ENCODE results near the gene ITGA2B.
A peak's percentile ranks its signal among the peaks of the same experiment; 100 is the strongest.

Gene ITGA2B

GRCh38 chr17:44389281-44389680 is at the start of gene ITGA2B:
Gene ITGA2B, minus strand, starts transcription at chr17:44389649. Its CDS starts 176 bp downstream, at chr17:44389473.
- no peak for DNase-seq

DNA sequence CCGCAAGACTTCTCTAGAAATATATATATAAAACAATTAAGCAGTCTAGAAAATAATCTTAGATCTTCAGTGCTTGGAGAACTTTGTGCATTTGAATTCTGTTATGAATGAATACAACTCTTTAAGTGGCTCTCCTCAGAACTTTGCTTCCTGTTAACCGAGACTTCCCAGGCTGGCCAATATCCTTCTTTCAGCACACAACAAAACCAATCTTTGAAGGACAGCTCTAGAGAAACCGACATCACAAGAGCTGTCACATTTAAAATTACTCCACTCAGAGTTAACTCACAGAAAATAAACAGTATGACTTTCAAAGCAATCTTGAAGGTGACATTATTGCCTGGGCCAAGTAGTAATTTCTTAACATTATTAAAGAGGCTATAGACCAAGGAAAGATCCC is 49.7 kb upstream of the ITGA2B start:
- no peak for DNase-seq

DNA sequence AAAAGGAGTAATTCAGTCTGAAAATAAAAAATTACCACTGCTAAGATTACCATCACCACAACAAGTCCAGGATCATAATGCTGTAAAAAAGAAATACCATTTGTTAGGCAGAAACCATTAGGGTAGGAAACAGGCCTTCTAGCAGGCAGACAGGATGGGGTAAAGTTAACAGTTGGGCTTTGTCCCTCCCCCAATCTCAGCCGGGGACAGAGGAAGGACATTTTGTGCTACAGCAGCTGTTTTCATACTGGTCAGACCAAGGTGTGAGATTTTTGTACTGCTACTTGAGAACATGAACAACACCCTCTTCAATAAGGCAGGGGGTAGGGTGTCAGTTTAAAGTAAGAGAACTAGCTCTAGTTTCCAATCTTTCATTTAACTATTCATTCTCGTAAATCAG is 49.2 kb upstream of the ITGA2B start:
- no peak for DNase-seq

DNA sequence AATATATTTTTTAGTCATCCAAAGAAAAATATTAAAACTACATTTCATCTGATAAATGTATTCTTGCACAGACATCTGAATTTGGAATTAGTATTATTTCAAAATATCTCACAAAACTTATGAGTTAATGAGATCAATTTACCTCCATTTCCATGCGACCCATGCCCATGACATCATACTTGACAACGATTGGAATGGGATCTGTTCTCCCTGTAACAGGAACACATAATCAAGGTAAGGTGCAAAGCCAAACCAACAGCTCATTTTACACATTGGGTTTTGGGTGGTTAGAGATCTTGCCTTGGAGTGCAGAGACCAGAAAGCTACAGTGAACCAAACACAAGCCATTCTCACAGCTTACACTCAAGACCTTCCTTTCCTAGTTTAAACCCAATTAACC is 46.9 kb upstream of the ITGA2B start:
- no peak for DNase-seq

GRCh38 chr17:44432254-44433157 is 43.1 kb upstream of the ITGA2B start:
- no peak for DNase-seq

- DNase-seq: no peak
Measured at GRCh38 chr17:44424828-44425461, 35.5 kb upstream of the ITGA2B start.

DNA sequence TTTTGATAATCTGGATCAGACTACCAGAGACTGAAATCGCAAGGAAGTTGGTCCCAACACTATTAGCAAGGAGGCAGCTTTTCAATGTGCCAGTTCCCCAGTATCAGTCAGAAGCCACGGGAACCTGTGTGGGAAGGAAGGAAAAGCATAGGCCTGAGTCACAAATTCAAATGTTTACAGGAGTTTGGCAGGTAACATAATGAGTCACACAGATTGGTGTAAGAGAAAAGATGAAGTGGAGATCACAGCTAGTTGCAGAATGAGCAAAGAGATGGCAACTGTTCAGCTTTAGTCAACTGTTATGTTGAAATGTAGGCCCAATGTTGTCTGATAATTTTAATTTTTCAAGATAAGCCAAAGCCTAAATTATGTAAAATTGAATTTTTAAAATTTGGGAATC is 28.1 kb upstream of the ITGA2B start:
- DNase-seq: peak in 20 of 56 donors; percentile 1 to 65 (median 19)

GRCh38 chr17:44416558-44417289 is 27.3 kb upstream of the ITGA2B start:
- DNase-seq: no peak

GRCh38 chr17:44414394-44415155 is 25.1 kb upstream of the ITGA2B start:
- no peak for DNase-seq

DNA sequence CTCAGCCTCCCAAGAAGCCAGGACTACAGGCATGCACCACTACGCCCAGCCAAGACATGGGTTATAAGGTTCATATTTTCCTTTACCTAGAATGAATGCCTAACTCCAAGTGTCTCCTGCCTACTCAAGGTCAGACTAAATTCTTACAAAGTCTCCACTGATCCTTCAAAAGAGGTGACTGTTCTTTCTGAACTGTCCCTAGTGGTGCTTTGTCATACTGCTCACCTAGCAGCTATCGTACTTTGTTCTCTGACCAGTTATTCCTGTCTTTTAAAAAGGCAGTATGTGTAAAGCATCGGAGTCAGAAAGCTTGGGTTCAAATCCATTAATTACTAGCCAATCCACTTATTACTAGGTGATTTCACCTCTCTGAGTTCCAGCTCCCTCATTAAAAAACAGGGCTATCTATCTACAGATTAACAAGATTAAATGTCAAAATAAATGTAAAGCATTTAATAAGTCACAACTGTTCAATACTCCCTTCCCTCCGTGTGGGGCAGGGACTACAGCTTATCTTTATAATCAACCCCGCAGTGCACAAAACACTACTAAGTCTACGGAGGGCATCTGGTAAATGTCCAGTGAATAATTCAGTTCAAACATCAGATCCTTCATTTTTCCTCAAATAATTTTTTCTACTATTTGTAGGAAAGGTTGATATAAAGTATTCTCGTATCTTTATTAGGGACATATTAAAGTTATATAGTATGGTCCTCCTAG is 20.0 kb upstream of the ITGA2B start:
- no peak for DNase-seq

DNA sequence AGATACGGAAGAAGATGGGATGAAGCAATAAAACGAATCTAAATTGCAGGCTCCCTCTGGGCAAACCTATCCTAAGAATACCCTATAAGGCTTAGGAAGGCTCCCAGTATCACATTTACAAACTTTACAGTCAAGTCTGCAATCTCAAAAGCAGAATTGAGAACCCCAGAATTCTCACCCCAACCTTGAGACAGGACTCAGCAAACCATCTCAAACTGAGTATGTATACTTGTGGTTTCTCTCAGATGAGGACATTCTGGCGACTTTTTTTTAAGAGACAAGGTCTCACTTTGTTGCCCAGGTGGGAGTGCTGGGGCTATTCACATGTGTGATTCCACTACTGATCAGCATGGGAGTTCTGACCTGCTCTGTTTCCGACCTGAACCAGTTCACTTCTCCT is 19.3 kb upstream of the ITGA2B start:
- DNase-seq: no peak

GRCh38 chr17:44402564-44403172 is 13.2 kb upstream of the ITGA2B start:
- DNase-seq: no peak

DNA sequence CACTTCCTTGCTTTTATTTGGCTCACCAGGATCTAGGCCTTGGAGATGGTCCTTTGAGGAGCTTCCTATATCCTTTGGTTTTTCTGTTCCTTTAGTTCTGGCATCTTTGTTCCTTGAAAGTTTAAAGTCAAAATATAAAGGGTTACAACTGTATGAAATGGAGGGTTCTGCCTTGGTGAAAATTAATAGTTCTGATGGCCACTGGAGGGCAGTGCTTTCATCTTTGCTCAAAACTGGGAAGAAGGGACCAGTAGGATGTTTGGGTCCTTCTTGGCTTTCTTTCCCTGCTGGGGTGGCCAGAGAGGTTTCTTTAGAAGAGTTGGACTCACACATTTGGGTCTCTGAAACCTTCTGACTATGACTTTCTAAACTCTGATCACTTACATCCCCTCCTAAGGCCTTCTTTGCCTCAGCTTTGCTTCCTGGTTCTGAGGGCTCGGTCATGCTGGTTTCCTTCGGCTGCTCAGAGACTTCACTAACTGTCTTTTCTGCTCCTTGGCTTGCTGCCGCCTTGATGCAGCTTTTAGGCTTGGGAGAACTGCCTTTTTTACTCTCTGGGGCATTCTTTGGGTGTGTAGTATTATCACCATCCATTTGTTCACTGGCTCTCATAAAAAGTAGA is 10.9 kb upstream of the ITGA2B start:
- DNase-seq: peak in 2 of 56 donors; percentile 7 to 12

DNA sequence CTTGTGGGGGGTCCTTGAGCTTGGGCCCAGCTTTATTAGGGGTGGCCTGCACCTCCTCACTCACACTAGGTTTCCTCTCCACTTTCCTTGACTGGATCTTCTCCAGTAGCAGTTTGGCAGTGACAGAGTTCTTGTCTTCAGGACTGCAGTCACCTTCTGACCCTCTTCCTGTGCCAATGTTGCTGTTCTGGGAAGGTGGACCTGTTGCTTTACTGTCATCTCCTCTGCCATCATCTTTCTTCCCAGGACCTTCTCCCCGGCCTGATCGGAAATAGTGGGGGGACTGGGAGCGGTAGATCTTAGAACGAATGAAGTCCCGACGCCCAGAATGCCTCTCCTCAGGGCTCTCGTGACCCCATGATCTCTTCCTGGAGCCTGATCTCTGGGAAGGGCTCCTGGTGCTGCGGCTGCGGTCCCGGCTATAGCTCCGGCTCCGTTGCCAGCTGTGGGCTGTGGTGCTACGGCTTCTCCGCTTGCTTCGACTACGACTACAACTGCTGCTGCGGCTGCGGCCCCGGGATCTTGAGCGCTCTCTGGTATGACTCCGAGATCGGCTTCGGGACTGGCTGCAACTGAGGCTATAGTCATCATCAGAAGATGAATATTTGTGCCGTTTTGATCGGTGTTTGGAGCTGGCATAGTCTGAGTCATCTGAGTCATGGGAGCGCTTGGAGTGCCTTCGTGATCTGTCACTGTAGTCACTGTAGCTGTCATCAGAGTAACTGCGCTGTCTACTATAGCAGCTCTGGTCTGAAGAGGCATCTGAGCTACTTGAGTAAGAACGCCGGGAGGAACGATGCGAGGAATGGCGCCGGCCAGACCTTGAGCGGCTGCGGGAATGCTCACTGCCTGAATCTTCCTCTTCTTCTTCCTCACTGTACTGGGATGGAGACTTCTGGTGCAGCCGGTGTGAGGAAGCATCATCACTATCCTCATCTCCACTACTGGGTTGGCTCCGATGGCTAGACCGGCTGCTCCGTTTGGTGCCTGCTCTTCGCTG is 9.5 kb upstream of the ITGA2B start:
- peak in 31 of 56 donors; percentile 6 to 77 (median 37) for DNase-seq

- DNase-seq: no peak
Measured at GRCh38 chr17:44397479-44398440, 8.3 kb upstream of the ITGA2B start.

DNA sequence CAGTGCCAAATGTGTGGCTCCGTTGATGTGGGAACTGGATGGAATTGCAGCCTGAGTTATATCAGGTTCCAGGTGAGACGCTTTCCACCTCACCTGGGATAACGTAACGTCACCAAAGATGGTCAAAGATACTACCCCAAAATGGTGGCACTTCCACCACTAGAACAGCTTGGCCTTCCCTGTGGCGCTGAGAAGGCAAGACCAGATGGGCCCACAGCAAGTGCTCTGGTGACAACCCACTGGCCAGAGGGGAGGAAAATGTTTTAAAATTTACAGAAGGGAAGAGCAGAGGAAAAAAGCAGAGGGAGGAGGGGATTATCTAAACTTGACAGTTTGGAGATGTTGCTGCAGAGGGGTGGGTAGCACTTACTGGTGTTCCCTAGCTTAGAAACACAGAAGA is 7.5 kb upstream of the ITGA2B start:
- no peak for DNase-seq

DNA sequence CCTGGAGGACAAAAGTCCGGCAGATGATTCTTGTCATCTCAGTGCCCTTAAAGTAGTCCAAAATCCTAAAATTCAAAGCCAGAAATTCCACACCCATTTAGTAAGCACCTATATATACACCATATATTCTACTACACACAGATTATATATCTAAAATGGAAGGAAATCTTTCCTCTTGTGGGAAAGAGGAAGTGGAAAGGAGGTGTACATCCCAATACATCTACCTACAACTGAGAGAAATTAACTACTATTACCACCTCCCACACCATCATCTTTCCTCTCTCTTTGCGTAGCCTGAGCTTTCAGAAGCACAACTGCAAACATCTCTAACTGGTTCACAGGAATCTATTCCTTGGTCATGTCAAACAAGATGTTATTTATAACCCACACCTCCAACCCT is 5.4 kb upstream of the ITGA2B start:
- no peak for DNase-seq

All from nucleus accumbens (tissue), 56 donors.